ENCODE results near the gene EPS15.

DNA sequence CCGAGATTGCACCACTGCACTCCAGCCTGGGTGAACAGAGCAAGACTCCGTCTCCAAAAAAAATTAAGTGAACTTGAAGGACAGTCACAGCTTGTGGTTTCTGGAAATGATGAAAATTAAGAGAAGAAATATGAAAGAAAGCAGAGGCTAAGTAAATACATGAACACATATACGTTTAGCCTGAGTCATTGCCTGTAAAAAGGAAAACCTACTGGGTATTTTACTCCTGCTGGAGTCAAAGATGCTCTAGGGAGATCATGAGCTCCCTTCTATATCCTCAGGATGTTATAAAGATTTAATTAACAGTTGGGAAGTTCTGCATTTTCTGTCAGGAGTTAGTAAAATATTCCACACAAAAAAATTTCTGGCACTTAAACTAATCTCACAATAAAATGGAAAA is 145.2 kb downstream of the EPS15 start:
- TF ChIP-seq, protein P1, sequence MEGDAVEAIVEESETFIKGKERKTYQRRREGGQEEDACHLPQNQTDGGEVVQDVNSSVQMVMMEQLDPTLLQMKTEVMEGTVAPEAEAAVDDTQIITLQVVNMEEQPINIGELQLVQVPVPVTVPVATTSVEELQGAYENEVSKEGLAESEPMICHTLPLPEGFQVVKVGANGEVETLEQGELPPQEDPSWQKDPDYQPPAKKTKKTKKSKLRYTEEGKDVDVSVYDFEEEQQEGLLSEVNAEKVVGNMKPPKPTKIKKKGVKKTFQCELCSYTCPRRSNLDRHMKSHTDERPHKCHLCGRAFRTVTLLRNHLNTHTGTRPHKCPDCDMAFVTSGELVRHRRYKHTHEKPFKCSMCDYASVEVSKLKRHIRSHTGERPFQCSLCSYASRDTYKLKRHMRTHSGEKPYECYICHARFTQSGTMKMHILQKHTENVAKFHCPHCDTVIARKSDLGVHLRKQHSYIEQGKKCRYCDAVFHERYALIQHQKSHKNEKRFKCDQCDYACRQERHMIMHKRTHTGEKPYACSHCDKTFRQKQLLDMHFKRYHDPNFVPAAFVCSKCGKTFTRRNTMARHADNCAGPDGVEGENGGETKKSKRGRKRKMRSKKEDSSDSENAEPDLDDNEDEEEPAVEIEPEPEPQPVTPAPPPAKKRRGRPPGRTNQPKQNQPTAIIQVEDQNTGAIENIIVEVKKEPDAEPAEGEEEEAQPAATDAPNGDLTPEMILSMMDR (IDR thresholded peaks at IDR 0.05; ENCODE audit: insufficient read depth, low read length, poor library complexity, severe bottlenecking): no peak
- no peak for TF ChIP-seq EZH2phosphoT487 (conservative IDR thresholded peaks at IDR 0.05; ENCODE audit: low read length)
